HCEC 1CT (cell line): Measurements from ENCODE around the gene SLC25A3.
A peak's percentile ranks its signal among the peaks of the same experiment; 100 is the strongest.
"Not testable (repeated sequence)": the region's sequence is repeated elsewhere in the genome, so short reads cannot be mapped to it uniquely, and the experiment has no call there.

ENCODE experiments used
- DNase-seq: peaks from one replicate; pipeline ENCODE4 v3.0.0-alpha.2; 2017

The SLC25A3 gene

GRCh38 chr12:98593351-98594049 lies at the start of gene SLC25A3:
Gene SLC25A3 (plus strand): TSS chr12:98593686. CDS start chr12:98593979, 293 bp downstream.
- DNase-seq = peak; percentile 99

GRCh38 chr12:98543701-98544100 lies 49.8 kb upstream of the SLC25A3 start:
- no peak for DNase-seq

GRCh38 chr12:98544751-98545150 lies 48.7 kb upstream of the SLC25A3 start:
- no peak for DNase-seq

- DNase-seq = no peak
These were observed 43.9 kb upstream of the SLC25A3 start for GRCh38 chr12:98549371-98550110.

GRCh38 chr12:98551787-98552186 lies 41.7 kb upstream of the SLC25A3 start:
- no peak for DNase-seq

- not testable (repeated sequence) for DNase-seq
These were observed 35.4 kb upstream of the SLC25A3 start for GRCh38 chr12:98558097-98558496.

- DNase-seq = no peak
These were observed 33.8 kb upstream of the SLC25A3 start for GRCh38 chr12:98559666-98560065.

- DNase-seq = no peak
These were observed 31.6 kb upstream of the SLC25A3 start for GRCh38 chr12:98561846-98562245.

GRCh38 chr12:98572010-98572409 lies 21.5 kb upstream of the SLC25A3 start:
- DNase-seq = peak; percentile 9

- DNase-seq = no peak
These were observed 19.4 kb upstream of the SLC25A3 start for GRCh38 chr12:98574110-98574509.

GRCh38 chr12:98575013-98575412 lies 18.5 kb upstream of the SLC25A3 start:
- no peak for DNase-seq

- DNase-seq = not testable (repeated sequence)
These were observed 16.7 kb upstream of the SLC25A3 start for GRCh38 chr12:98576795-98577194.

GRCh38 chr12:98578392-98578791 lies 15.1 kb upstream of the SLC25A3 start:
- DNase-seq = no peak

GRCh38 chr12:98578821-98579220 lies 14.7 kb upstream of the SLC25A3 start:
- no peak for DNase-seq

- DNase-seq = no peak
These were observed 14.1 kb upstream of the SLC25A3 start for GRCh38 chr12:98579347-98579746.

- no peak for DNase-seq
These were observed 13.7 kb upstream of the SLC25A3 start for GRCh38 chr12:98579835-98580234.

GRCh38 chr12:98580695-98581094 lies 12.8 kb upstream of the SLC25A3 start:
- no peak for DNase-seq

GRCh38 chr12:98581101-98581500 lies 12.4 kb upstream of the SLC25A3 start:
- DNase-seq = no peak

- peak; percentile 60 for DNase-seq
These were observed 11.4 kb upstream of the SLC25A3 start for GRCh38 chr12:98582093-98582492.

- DNase-seq = no peak
These were observed 6.4 kb upstream of the SLC25A3 start for GRCh38 chr12:98587084-98587483.

GRCh38 chr12:98591209-98591608 lies 2.3 kb upstream of the SLC25A3 start:
- DNase-seq = no peak

- DNase-seq = no peak
These were observed 612 bp upstream of the SLC25A3 start for GRCh38 chr12:98592825-98593322.

- DNase-seq = peak; percentile 34
These were observed 757 bp downstream of the SLC25A3 start for GRCh38 chr12:98594050-98594835.
